Hepatocyte (in vitro differentiated cells): ENCODE measurements around the gene KRTAP10-2. TPM values are rescaled to one million over a fixed set of nuclear protein-coding genes. Genes with fewer than 3 reads are reported as not detected.
"Not testable (repeated sequence)": the region's sequence is repeated elsewhere in the genome, so short reads cannot be mapped to it uniquely, and the experiment has no call there.

Experiments
- DNase-seq: peaks from one replicate; pipeline ENCODE4 v3.0.0-alpha.2; 2016; ENCODE audit warnings: low spot score
- H2AFZ ChIP-seq: fragments of 200-600 bp; sonication (generic); 2 replicates; pipeline ENCODE4 v1.6.0; 2016; ENCODE audit warnings: antibody characterized with exemption, mild to moderate bottlenecking
- H3K27ac ChIP-seq: fragments of 200-600 bp; sonication (generic); 2 replicates; pipeline ENCODE4 v1.5.1; 2016; ENCODE audit warnings: mild to moderate bottlenecking
- H3K27me3 ChIP-seq: fragments of 200-600 bp; sonication (generic); 2 replicates; pipeline ENCODE4 v1.6.1; 2016
- H3K36me3 ChIP-seq: fragments of 200-600 bp; sonication (generic); replicated peaks from 2 replicates; pipeline ENCODE4 v1.5.1; 2016; ENCODE audit warnings: low read depth; ENCODE audit not compliant: insufficient read depth
- H3K4me1 ChIP-seq: fragments of 200-600 bp; sonication (generic); 2 replicates; pipeline ENCODE4 v1.5.1; 2016; ENCODE audit warnings: mild to moderate bottlenecking, moderate library complexity; ENCODE audit not compliant: insufficient read depth
- H3K4me2 ChIP-seq: fragments of 200-600 bp; sonication (generic); 2 replicates; pipeline ENCODE4 v1.6.0; 2016
- H3K4me3 ChIP-seq: fragments of 200-600 bp; sonication (generic); 2 replicates; pipeline ENCODE4 v1.5.1; 2016; ENCODE audit warnings: mild to moderate bottlenecking
- H3K79me2 ChIP-seq: fragments of 200-600 bp; sonication (generic); 2 replicates; pipeline ENCODE4 v1.6.0; 2017; ENCODE audit warnings: mild to moderate bottlenecking
- H3K9me2 ChIP-seq: fragments of 200-600 bp; sonication (generic); replicated peaks from 2 replicates; pipeline ENCODE4 v1.6.0; 2017; ENCODE audit warnings: mild to moderate bottlenecking; ENCODE audit not compliant: insufficient read depth
- H3K9me3 ChIP-seq: fragments of 200-600 bp; sonication (generic); 2 replicates; pipeline ENCODE4 v1.5.1; 2016; ENCODE audit warnings: low read depth, mild to moderate bottlenecking
- H4K20me1 ChIP-seq: fragments of 200-600 bp; sonication (generic); 2 replicates; pipeline ENCODE4 v1.6.0; 2016; ENCODE audit warnings: mild to moderate bottlenecking; ENCODE audit not compliant: insufficient read depth, poor library complexity, severe bottlenecking
- CTCF ChIP-seq: fragments of 200-600 bp; sonication (generic); IDR thresholded peaks from 2 replicates; pipeline ENCODE4 v1.5.1; 2016; ENCODE audit warnings: antibody characterized with exemption, mild to moderate bottlenecking; ENCODE audit not compliant: poor library complexity
- EZH2 ChIP-seq: fragments of 200-600 bp; sonication (generic); IDR thresholded peaks from 2 replicates; pipeline ENCODE4 v1.6.1; 2016; ENCODE audit warnings: antibody characterized with exemption, mild to moderate bottlenecking, borderline replicate concordance
- EZH2phosphoT487 ChIP-seq: fragments of 200-600 bp; sonication (generic); IDR thresholded peaks from one replicate; pipeline ENCODE4 v1.6.1; 2018; ENCODE audit warnings: antibody characterized with exemption, mild to moderate bottlenecking, low read depth, moderate library complexity; ENCODE audit not compliant: unreplicated experiment, severe bottlenecking
- WGBS: methylation state at CpG from one replicate; pipeline ENCODE4 v1.1.6; 2016; ENCODE audit warnings: low lambda C conversion rate; ENCODE audit errors: missing lambda C conversion rate; 5-methylcytosine and 5-hydroxymethylcytosine counted together
- polyA plus RNA-seq: library from polyadenylated mRNA; unstranded; fragments of >200 nt; fragmentation: Nextera tagmentation; extraction: Ambion mirVana; gene quantifications from 2 replicates; pipeline ENCODE4 v1.2.1, GENCODE V29; 2016
- total RNA-seq: library from RNA; depleted of rRNA; stranded (reverse); fragments of >200 nt; gene quantifications from 2 replicates; pipeline ENCODE4 v1.2.3, GENCODE V29; 2014

The KRTAP10-2 gene
- total and polyA plus RNA-seq, 2 experiments from 2014 or later, result not detected

GRCh38 chr21:44550807-44551206 is 498 bp downstream of the KRTAP10-2 start:
- no peak for DNase-seq
- H3K9me2 ChIP-seq, result no peaks in the 10 kb centered on the region
- no peaks in the 10 kb centered on the region for H3K27me3 ChIP-seq
- no peak overlapping the region for H2AFZ ChIP-seq
- 82% methylated on average over 10 of the region's 10 CpGs for WGBS
- H3K36me3 ChIP-seq, result no peaks in the 10 kb centered on the region
- H3K9me3 ChIP-seq, result peaks cover under 1% of the 10 kb centered on the region
- H4K20me1 ChIP-seq, result no peaks in the 10 kb centered on the region
- no peaks in the 10 kb centered on the region for H3K4me1 ChIP-seq
- H3K4me3 ChIP-seq, result no peak overlapping the region
- TF ChIP-seq CTCF (no peak), EZH2 (no peak), EZH2phosphoT487 (no peak)
- H3K79me2 ChIP-seq, result no peaks in the 10 kb centered on the region
- no peak overlapping the region for H3K27ac ChIP-seq
- H3K4me2 ChIP-seq, result no peak overlapping the region

DNA sequence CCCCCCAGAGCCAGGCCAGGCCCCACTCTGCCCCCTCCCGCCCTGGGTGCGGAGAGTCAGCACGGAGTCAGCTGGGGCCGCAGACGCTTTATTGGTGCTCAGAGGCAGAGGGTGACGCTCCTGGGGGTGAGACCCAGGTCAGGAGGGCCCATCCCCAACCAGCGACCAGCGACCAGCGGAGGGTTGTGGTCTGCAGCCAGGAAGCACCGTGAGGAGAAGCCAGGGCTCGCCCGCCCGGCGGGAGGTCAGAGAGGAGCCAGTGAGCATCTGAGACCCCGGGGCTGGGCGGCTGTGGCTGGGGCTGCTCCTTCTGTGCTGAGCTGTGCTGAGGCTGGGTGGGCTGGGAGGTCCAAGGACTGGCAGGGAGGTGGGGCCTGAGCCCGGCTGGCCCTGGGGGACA is 1.0 kb downstream of the KRTAP10-2 start:
- not testable (repeated sequence) for H3K4me2 ChIP-seq, H4K20me1 ChIP-seq, H3K9me2 ChIP-seq, H3K27me3 ChIP-seq, H3K4me1 ChIP-seq, H3K4me3 ChIP-seq, H3K36me3 ChIP-seq, H2AFZ ChIP-seq, H3K9me3 ChIP-seq, DNase-seq, H3K79me2 ChIP-seq, H3K27ac ChIP-seq
- WGBS, result 90% methylated on average over 17 of the region's 17 CpGs

GRCh38 chr21:44549525-44550211 is 1.6 kb downstream of the KRTAP10-2 start:
- Histone ChIP-seq H3K27ac (peak overlapping the region; percentile 45), H3K27me3 (no peaks in the 10 kb centered on the region), H2AFZ (no peak overlapping the region), H3K4me2 (no peak overlapping the region), H3K9me2 (no peaks in the 10 kb centered on the region), H3K4me1 (no peaks in the 10 kb centered on the region), H4K20me1 (no peaks in the 10 kb centered on the region), H3K36me3 (no peaks in the 10 kb centered on the region), H3K79me2 (no peaks in the 10 kb centered on the region), H3K4me3 (no peak overlapping the region), H3K9me3 (peaks cover 7% of the 10 kb centered on the region)
- 82% methylated on average over 24 of the region's 25 CpGs for WGBS
- no peak for DNase-seq
- TF ChIP-seq EZH2phosphoT487, result no peak

DNA sequence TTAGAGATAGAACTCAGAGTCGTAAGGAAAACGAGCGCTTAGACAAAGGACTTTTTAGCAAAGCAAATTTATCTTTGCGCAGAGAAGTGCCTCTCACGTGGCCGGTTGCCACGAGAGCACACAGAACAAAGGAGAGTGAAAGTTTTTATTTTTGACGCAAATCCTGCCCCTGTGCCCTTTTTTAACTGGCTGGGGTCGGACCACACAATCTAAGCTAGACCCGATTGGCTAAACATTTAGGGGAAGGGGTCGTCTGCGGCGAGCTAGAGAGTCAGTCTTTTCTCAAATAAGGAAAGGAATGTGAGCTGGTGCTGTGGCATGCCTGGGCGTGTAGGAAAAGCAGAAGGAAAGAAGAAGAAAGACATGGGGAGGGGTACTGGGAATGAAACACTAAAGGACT is 2.4 kb downstream of the KRTAP10-2 start:
- WGBS, result 44% methylated on average over 14 of the region's 14 CpGs
- Histone ChIP-seq H3K27ac (peak overlapping the region; percentile 45), H2AFZ (peak overlapping the region; percentile 33), H4K20me1 (no peaks in the 10 kb centered on the region), H3K4me1 (no peaks in the 10 kb centered on the region), H3K4me3 (no peak overlapping the region), H3K27me3 (no peaks in the 10 kb centered on the region), H3K4me2 (no peak overlapping the region), H3K79me2 (no peaks in the 10 kb centered on the region), H3K36me3 (no peaks in the 10 kb centered on the region), H3K9me2 (no peaks in the 10 kb centered on the region), H3K9me3 (peaks cover 7% of the 10 kb centered on the region)
- DNase-seq, result no peak
- TF ChIP-seq EZH2, result no peak
- TF ChIP-seq EZH2phosphoT487, result no peak
- TF ChIP-seq CTCF, result no peak
